Gastroesophageal sphincter (tissue), 4 donors: ENCODE measurements around the gene RPEL1. TPM values are rescaled to one million over a fixed set of nuclear protein-coding genes. Genes with fewer than 3 reads are reported as not detected.

ENCODE experiments used
- ATAC-seq: fragments of 150-250 bp; one replicate; pipeline ENCODE4 v1.9.1; 2016; ENCODE audit warnings: mild to moderate bottlenecking, moderate library complexity
- H3K27ac ChIP-seq, 4 donors: fragments of 200-600 bp; sonication (generic) in 3 of 4; 1 replicate in 3 of 4; 2 replicates in 1 of 4; pipeline ENCODE4 v1.5.1; 2016 to 2019
- H3K27me3 ChIP-seq: fragments of 200-600 bp; sonication (generic); one replicate; pipeline ENCODE4 v1.5.1; 2019
- H3K36me3 ChIP-seq, 2 donors: fragments of 200-600 bp; sonication (generic); one replicate each; pipeline ENCODE4 v1.5.1; 2019; ENCODE audit warnings: control low read depth in 1 of 2
- H3K4me1 ChIP-seq, 3 donors: fragments of 200-600 bp; sonication (generic); 1 replicate in 2 of 3; 2 replicates in 1 of 3; pipeline ENCODE4 v1.5.1; 2016 to 2019; ENCODE audit warnings: control low read depth in 2 of 3
- H3K4me3 ChIP-seq, 2 donors: fragments of 200-600 bp; sonication (generic); one replicate each; pipeline ENCODE4 v1.5.1; 2019; ENCODE audit warnings: mild to moderate bottlenecking in 1 of 2, moderate library complexity in 1 of 2
- H3K9me3 ChIP-seq, 3 donors: fragments of 200-600 bp; sonication (generic); one replicate each; pipeline ENCODE4 v1.5.1; 2017 to 2019; ENCODE audit warnings: control low read depth in 2 of 3
- CTCF ChIP-seq, 4 experiments: fragments of 200-600 bp in 2 of 4; fragments of 450-650 bp in 2 of 4; sonication (generic) in 1 of 4; IDR thresholded peaks; one replicate each; pipeline ENCODE4 v1.5.1; 2017 to 2019; ENCODE audit warnings: antibody characterized with exemption in 4 of 4, mild to moderate bottlenecking in 2 of 4, moderate library complexity in 2 of 4
- EP300 ChIP-seq: sonication (generic); formaldehyde crosslinking; IDR thresholded peaks from one replicate; pipeline ENCODE4 v1.6.1; 2017; ENCODE audit warnings: antibody characterized with exemption, mild to moderate bottlenecking
- POLR2A ChIP-seq, 2 donors: fragments of 450-650 bp; IDR thresholded peaks; one replicate each; pipeline ENCODE4 v1.6.1; 2017; ENCODE audit warnings: antibody characterized with exemption in 2 of 2, mild to moderate bottlenecking in 2 of 2, moderate library complexity in 1 of 2
- POLR2AphosphoS5 ChIP-seq: sonication (generic); formaldehyde crosslinking; IDR thresholded peaks from one replicate; pipeline ENCODE4 v1.6.1; 2017; ENCODE audit warnings: antibody characterized with exemption
- WGBS, 2 donors: methylation state at CpG; one replicate each; pipeline ENCODE4 v1.1.5; 2018; ENCODE audit warnings: low coverage in 1 of 2; 5-methylcytosine and 5-hydroxymethylcytosine counted together
- total RNA-seq, 4 donors: library from RNA; depleted of rRNA; stranded (reverse); fragments of >200 nt; gene quantifications; one replicate each; pipeline ENCODE4 v1.1.0, GENCODE V29; 2016

The RPEL1 gene
- total RNA-seq, 4 donors from 2014 or later = not detected

DNA sequence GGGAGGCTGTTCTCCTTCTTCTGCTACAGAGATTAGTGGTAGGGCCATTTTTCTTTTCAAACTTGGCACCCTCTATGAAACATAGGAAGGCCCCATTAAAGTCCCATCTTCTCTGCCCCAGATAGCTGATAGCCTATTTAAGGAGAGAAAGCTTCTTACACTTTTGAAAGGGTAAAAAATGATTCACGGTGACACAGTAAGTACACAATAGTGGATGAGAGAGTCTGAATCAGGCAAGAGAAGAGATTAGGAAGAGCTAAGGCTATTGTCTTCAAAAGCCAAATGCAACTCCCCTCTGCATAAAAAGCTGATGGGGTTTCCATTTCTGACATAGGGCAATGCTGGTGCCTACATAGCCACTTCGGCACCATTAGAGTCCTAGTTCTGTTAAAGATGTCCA, 34.8 kb downstream of the RPEL1 start:
- no peaks in the 10 kb centered on the region for H3K36me3 ChIP-seq
- peaks cover 0 to 19% (median 8%) of the 10 kb centered on the region in 3 donors for H3K4me1 ChIP-seq
- WGBS, 2 donors = 56 to 80% methylated on average over 1 to 2 of the region's 2 CpGs
- TF ChIP-seq POLR2A (IDR thresholded peaks at IDR 0.05) = no peak
- TF ChIP-seq POLR2AphosphoS5 = no peak
- no peak for TF ChIP-seq EP300
- no peak for TF ChIP-seq CTCF (IDR thresholded peaks at IDR 0.05)
- no peak overlapping the region for H3K4me3 ChIP-seq
- H3K27me3 ChIP-seq = peaks cover 91% of the 10 kb centered on the region
- H3K9me3 ChIP-seq = peaks cover 0 to 9% (median 0%) of the 10 kb centered on the region in 3 donors
- H3K27ac ChIP-seq = no peak overlapping the region
- ATAC-seq = no peak

GRCh38 chr10:103281753-103282152, 36.1 kb downstream of the RPEL1 start:
- no peaks in the 10 kb centered on the region for H3K36me3 ChIP-seq
- peaks cover 91% of the 10 kb centered on the region for H3K27me3 ChIP-seq
- no peak overlapping the region for H3K27ac ChIP-seq
- no peak overlapping the region for H3K4me3 ChIP-seq
- WGBS, 2 donors = 0% methylated on average over 1 of the region's 14 CpGs
- no peak for TF ChIP-seq EP300
- no peak for TF ChIP-seq CTCF (IDR thresholded peaks at IDR 0.05)
- no peak for TF ChIP-seq POLR2A (IDR thresholded peaks at IDR 0.05)
- TF ChIP-seq POLR2AphosphoS5 = no peak
- H3K4me1 ChIP-seq = peaks cover 0 to 14% (median 7%) of the 10 kb centered on the region in 3 donors
- ATAC-seq = no peak
- peaks cover 0 to 9% (median 0%) of the 10 kb centered on the region in 3 donors for H3K9me3 ChIP-seq

- peaks cover 0 to 5% (median 0%) of the 10 kb centered on the region in 3 donors for H3K9me3 ChIP-seq
- H3K27me3 ChIP-seq = peaks cover 91% of the 10 kb centered on the region
- H3K36me3 ChIP-seq = no peaks in the 10 kb centered on the region
- ATAC-seq = no peak
- H3K4me3 ChIP-seq = no peak overlapping the region
- no peak for TF ChIP-seq POLR2AphosphoS5
- no peak for TF ChIP-seq CTCF (IDR thresholded peaks at IDR 0.05)
- no peak for TF ChIP-seq POLR2A (IDR thresholded peaks at IDR 0.05)
- no peak for TF ChIP-seq EP300
- H3K4me1 ChIP-seq = peaks cover 0 to 2% (median 0%) of the 10 kb centered on the region in 3 donors
- 45 to 69% methylated on average over 1 of the region's 1 CpG for WGBS, 2 donors
- H3K27ac ChIP-seq = no peak overlapping the region
These were observed 37.3 kb downstream of the RPEL1 start for GRCh38 chr10:103282961-103283360.

GRCh38 chr10:103284170-103284569, 38.5 kb downstream of the RPEL1 start:
- 71 to 89% methylated on average over 8 to 9 of the region's 11 CpGs for WGBS, 2 donors
- no peak for ATAC-seq

More at GRCh38 chr10:103284170-103284569, 38.5 kb downstream of the RPEL1 start:
- Histone ChIP-seq H3K4me1 (no peaks in the 10 kb centered on the region), H3K36me3 (no peaks in the 10 kb centered on the region), H3K27ac (no peak overlapping the region), H3K4me3 (no peak overlapping the region), H3K27me3 (peaks cover 91% of the 10 kb centered on the region), H3K9me3 (no peaks in the 10 kb centered on the region)
- TF ChIP-seq EP300 (no peak), POLR2AphosphoS5 (no peak), CTCF (IDR thresholded peaks at IDR 0.05) (no peak), POLR2A (IDR thresholded peaks at IDR 0.05) (no peak)
